HepG2 (cell line): ENCODE data around the gene PIKFYVE. TPM values are rescaled to one million over a fixed set of nuclear protein-coding genes. Genes with fewer than 3 reads are reported as not detected.

Experiments used
- CC2D1A ChIP-seq: sonication (generic); formaldehyde crosslinking; IDR thresholded peaks from 2 replicates; pipeline ENCODE4 v1.8.1; 2023; ENCODE audit warnings: mild to moderate bottlenecking, missing genetic modification reagents
- EP300 ChIP-seq, 3 experiments: sonication (generic) in 1 of 3; formaldehyde crosslinking in 1 of 3; IDR thresholded peaks; 2 replicates each; pipeline versions ENCODE4 v1.5.1 to v1.6.1; 2011 to 2020; ENCODE audit warnings: low read depth in 2 of 3, low read length in 2 of 3, borderline replicate concordance in 1 of 3, improper control_type of control experiment in 1 of 3, mild to moderate bottlenecking in 1 of 3, missing genetic modification reagents in 1 of 3, moderate library complexity in 1 of 3
- SSRP1 ChIP-seq: IDR thresholded peaks from 2 replicates; pipeline ENCODE4 v1.6.1; 2016; ENCODE audit warnings: control low read depth
- TAF15 ChIP-seq: fragments of 200-400 bp; formaldehyde crosslinking; IDR thresholded peaks from one replicate; pipeline ENCODE4 v1.6.1; 2018; ENCODE audit warnings: mild to moderate bottlenecking, low read depth, low read length; ENCODE audit not compliant: poor library complexity, severe bottlenecking
- ZC3H4 ChIP-seq: sonication (generic); formaldehyde crosslinking; IDR thresholded peaks from 2 replicates; pipeline ENCODE4 v1.4.0; 2020; ENCODE audit warnings: missing genetic modification reagents, borderline replicate concordance
- ZNF253 ChIP-seq: sonication (generic); formaldehyde crosslinking; IDR thresholded peaks from 2 replicates; pipeline ENCODE4 v1.8.0; 2022; ENCODE audit warnings: mild to moderate bottlenecking, missing genetic modification reagents, borderline replicate concordance
- polyA plus RNA-seq, 8 experiments: library from polyadenylated mRNA; depleted of rRNA in 3 of 8; stranded (reverse) in 7 of 8; unstranded in 1 of 8; fragments of >200 nt; fragmentation: Illumina TruSeq in 4 of 8; extraction: Trizol in 4 of 8; gene quantifications; 2 replicates each; pipeline versions ENCODE4 v1.2.1 to v1.2.3, GENCODE V29; 2011 to 2016; ENCODE audit warnings: low read depth in 4 of 8, missing spikeins in 1 of 8, mixed read lengths in 1 of 8; ENCODE audit not compliant: insufficient read depth in 1 of 8
- total RNA-seq, 5 experiments: library from RNA; depleted of rRNA; stranded (reverse); fragments of >200 nt; fragmentation: Illumina TruSeq; extraction: Trizol; gene quantifications; 2 replicates each; pipeline ENCODE4 v1.2.3, GENCODE V29; 2016; ENCODE audit warnings: low read depth in 1 of 5
- TF ChIP-seq, protein P1 (sequence below): sonication (generic); formaldehyde crosslinking; IDR thresholded peaks from 2 replicates; pipeline ENCODE4 v1.5.0; 2020; ENCODE audit warnings: mild to moderate bottlenecking, missing genetic modification reagents, borderline replicate concordance

PIKFYVE gene
- total and polyA plus RNA-seq, 2 of the 13 experiments (the other 11 are each of a cell fraction or from before 2014, with no cell fraction given), result 20.2 to 21.7 TPM

- TF ChIP-seq, protein P1, sequence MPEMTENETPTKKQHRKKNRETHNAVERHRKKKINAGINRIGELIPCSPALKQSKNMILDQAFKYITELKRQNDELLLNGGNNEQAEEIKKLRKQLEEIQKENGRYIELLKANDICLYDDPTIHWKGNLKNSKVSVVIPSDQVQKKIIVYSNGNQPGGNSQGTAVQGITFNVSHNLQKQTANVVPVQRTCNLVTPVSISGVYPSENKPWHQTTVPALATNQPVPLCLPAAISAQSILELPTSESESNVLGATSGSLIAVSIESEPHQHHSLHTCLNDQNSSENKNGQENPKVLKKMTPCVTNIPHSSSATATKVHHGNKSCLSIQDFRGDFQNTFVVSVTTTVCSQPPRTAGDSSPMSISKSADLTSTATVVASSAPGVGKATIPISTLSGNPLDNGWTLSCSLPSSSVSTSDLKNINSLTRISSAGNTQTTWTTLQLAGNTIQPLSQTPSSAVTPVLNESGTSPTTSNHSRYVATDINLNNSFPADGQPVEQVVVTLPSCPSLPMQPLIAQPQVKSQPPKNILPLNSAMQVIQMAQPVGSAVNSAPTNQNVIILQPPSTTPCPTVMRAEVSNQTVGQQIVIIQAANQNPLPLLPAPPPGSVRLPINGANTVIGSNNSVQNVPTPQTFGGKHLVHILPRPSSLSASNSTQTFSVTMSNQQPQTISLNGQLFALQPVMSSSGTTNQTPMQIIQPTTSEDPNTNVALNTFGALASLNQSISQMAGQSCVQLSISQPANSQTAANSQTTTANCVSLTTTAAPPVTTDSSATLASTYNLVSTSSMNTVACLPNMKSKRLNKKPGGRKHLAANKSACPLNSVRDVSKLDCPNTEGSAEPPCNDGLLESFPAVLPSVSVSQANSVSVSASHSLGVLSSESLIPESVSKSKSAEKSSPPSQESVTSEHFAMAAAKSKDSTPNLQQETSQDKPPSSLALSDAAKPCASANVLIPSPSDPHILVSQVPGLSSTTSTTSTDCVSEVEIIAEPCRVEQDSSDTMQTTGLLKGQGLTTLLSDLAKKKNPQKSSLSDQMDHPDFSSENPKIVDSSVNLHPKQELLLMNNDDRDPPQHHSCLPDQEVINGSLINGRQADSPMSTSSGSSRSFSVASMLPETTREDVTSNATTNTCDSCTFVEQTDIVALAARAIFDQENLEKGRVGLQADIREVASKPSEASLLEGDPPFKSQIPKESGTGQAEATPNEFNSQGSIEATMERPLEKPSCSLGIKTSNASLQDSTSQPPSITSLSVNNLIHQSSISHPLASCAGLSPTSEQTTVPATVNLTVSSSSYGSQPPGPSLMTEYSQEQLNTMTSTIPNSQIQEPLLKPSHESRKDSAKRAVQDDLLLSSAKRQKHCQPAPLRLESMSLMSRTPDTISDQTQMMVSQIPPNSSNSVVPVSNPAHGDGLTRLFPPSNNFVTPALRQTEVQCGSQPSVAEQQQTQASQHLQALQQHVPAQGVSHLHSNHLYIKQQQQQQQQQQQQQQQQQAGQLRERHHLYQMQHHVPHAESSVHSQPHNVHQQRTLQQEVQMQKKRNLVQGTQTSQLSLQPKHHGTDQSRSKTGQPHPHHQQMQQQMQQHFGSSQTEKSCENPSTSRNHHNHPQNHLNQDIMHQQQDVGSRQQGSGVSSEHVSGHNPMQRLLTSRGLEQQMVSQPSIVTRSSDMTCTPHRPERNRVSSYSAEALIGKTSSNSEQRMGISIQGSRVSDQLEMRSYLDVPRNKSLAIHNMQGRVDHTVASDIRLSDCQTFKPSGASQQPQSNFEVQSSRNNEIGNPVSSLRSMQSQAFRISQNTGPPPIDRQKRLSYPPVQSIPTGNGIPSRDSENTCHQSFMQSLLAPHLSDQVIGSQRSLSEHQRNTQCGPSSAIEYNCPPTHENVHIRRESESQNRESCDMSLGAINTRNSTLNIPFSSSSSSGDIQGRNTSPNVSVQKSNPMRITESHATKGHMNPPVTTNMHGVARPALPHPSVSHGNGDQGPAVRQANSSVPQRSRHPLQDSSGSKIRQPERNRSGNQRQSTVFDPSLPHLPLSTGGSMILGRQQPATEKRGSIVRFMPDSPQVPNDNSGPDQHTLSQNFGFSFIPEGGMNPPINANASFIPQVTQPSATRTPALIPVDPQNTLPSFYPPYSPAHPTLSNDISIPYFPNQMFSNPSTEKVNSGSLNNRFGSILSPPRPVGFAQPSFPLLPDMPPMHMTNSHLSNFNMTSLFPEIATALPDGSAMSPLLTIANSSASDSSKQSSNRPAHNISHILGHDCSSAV, result no peak
- TF ChIP-seq TAF15, result no peak
- no peak for TF ChIP-seq EP300 (IDR thresholded peaks at IDR 0.05; ENCODE audit: low read depth in 2 of 2, low read length in 2 of 2)
- no peak for TF ChIP-seq EP300 (CRISPR knock-in tag; IDR thresholded peaks at IDR 0.05; ENCODE audit: borderline replicate concordance)
- TF ChIP-seq CC2D1A (CRISPR knock-in tag), result no peak
- TF ChIP-seq SSRP1, result no peak
- TF ChIP-seq ZC3H4 (CRISPR knock-in tag), result no peak
- TF ChIP-seq ZNF253 (CRISPR knock-in tag), result no peak
- TF ChIP-seq, all 625 proteins: peak for 0
Observed at GRCh38 chr2:208285853-208286252, 19.8 kb downstream of the PIKFYVE start (continued).
